Vagina (tissue), 2 donors: ENCODE results near the gene HMGXB4.

Source experiments
- CTCF ChIP-seq, 3 experiments: fragments of 450-650 bp in 2 of 3; fragments of 200-600 bp in 1 of 3; sonication (generic) in 1 of 3; IDR thresholded peaks; one replicate each; pipeline ENCODE4 v1.5.1; 2017 to 2019; ENCODE audit warnings: antibody characterized with exemption in 3 of 3, mild to moderate bottlenecking in 2 of 3, moderate library complexity in 2 of 3
- POLR2A ChIP-seq, 2 donors: fragments of 450-650 bp; IDR thresholded peaks; one replicate each; pipeline ENCODE4 v1.6.1; 2017; ENCODE audit warnings: antibody characterized with exemption in 2 of 2, mild to moderate bottlenecking in 2 of 2, moderate library complexity in 2 of 2

GRCh38 chr22:35329114-35329847, 72.0 kb downstream of the HMGXB4 start:
- TF ChIP-seq CTCF (IDR thresholded peaks at IDR 0.05) (no peak), POLR2A (IDR thresholded peaks at IDR 0.05) (no peak)
